ENCODE data around the gene VPS9D1.
"Not testable (repeated sequence)": the region's sequence is repeated elsewhere in the genome, so short reads cannot be mapped to it uniquely, and the experiment has no call there.

Gene VPS9D1

GRCh38 chr16:89693931-89694783 lies 26.5 kb downstream of the VPS9D1 start:
- ATAC-seq (no peak), DNase-seq (peak; percentile 3)

- ATAC-seq (no peak), DNase-seq (peak; percentile 1)
These were observed 27.4 kb downstream of the VPS9D1 start for GRCh38 chr16:89693289-89693731.

GRCh38 chr16:89691986-89692569 lies 28.6 kb downstream of the VPS9D1 start:
- ATAC-seq (no peak), DNase-seq (no peak)

DNA sequence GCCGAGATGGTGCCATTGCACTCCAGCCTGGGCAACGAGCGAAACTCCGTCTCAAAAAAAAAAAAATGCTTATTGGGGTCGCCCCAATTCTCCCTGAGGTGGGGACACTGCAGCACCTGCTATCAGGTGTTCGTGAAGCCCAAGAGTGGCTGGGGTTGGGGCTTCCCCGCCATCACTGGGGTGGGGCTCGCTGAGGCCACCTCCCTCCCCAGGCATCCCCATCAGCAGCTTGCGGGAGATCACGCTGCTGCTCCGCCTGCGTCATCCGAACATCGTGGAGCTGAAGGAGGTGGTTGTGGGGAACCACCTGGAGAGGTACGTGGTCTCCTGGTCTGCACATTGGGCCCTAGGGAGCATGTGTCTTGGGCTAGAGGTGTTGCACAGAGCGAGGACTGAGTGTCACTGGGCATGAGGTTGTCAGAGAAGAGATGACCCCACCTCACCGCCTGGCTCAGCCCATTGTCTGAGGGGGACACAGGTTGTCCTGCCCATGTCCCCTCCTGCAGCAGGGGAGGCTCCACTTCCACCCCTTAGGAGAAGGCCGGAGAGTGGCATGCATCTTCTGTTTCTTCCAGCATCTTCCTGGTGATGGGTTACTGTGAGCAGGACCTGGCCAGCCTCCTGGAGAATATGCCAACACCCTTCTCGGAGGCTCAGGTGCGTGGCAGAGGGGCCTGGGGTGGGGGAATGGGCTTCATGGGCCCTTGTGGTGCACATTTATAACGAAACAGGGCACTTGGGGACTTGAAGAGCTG lies 29.3 kb downstream of the VPS9D1 start:
- no peak for ATAC-seq
- DNase-seq, result peak; percentile 1

GRCh38 chr16:89690392-89690901 lies 30.3 kb downstream of the VPS9D1 start:
- ATAC-seq, result no peak
- peak; percentile 4 for DNase-seq

GRCh38 chr16:89689621-89690020 lies 31.1 kb downstream of the VPS9D1 start:
- DNase-seq, result peak; percentile 2
- ATAC-seq, result not testable (repeated sequence)

DNA sequence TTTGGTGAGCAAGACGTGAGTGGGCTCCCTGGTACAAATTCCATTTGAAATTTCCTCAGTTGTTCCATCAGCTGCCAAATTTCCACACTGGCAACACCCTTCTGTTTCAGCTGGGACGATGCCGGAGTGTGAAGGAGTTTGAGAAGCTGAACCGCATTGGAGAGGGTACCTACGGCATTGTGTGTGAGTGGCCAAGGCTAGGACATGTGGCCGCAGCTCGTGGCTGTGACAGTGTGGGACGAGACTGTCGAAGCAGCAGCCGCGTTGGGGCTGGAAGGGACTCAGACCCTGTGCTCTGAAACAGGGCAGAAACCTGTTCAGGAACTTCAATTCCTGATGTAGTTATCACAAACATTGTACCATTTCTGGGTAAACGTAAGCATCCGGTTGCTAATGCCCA lies 31.6 kb downstream of the VPS9D1 start:
- ATAC-seq (no peak), DNase-seq (no peak)

- no peak for DNase-seq
- ATAC-seq, result no peak
These were observed 32.3 kb downstream of the VPS9D1 start for GRCh38 chr16:89688395-89688794.

DNA sequence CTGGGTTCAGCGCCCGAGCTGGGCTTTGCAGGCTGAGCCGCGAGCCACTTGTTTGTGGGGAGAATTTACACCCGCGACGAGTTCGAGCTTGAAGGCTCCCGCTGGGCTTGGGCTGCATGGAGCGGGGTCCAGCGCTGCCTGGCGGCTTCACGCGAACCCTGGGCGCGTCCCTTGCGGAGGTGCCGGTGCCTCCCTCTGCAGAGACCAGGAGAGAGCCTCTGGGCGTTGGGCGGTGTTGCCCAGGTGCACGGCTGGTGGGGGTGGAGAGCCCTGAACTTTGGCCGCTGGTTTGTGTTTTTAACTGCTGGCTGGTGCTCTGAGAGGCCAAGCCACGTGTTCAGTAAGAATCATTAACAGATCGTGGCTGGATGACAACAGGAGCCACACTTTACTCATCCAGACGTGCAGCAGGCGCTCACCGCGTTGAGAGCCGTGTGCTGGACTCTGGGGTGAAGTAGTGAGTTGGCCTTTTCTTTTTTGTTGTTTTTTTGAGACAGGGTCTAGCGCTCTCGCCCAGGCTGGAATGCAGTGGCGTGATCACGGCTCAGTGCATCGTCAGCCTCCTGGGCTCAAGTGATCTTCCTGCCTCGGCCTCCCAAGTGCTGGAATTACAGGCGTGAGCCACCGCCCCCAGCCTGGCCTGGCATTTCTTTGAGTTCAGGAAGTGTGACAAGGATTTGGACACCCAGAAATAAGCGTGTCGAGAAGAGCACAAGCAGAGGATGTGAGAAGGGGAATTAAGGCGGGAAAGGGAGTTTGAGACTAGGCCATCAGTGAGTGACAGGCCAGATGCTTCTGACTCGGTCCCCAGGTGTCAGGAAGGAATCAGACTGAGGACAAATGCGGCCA lies 33.4 kb downstream of the VPS9D1 start:
- ATAC-seq, result peak; percentile 41
- peak; percentile 31 for DNase-seq

DNA sequence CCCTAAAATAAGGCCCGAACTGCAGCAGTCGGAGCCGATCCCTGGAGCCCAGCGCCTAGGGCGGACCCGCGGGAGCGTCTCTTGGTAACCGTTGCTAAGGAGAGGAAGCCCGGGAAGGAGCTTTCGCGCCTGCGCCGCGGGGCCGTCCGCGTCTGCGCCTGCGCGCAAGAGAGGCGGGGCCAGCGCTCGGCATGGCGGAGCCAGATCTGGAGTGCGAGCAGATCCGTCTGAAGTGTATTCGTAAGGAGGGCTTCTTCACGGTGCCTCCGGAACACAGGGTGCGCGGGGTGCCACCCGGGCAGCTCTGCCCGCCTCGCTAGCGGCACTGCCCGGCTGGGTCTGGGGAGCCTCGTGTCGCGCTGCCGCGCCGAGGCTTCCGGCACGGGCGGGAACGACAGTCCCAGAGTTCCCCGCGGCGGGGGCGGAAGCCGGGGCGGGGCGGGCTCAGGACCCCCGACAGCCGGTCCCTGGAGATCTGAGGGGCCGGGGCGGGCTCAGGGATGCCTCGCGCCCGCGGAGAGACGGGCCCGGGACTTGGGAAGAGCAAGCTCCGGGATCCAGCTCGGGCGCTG lies 34.1 kb downstream of the VPS9D1 start, which contains the start of gene CDK10:
TSS of gene CDK10 (plus strand) at position 170 of the 572 bp plus-strand sequence. CDS start at position 192, 22 bp downstream.
- peak; percentile 89 for ATAC-seq
- peak; percentile 94 for DNase-seq

DNA sequence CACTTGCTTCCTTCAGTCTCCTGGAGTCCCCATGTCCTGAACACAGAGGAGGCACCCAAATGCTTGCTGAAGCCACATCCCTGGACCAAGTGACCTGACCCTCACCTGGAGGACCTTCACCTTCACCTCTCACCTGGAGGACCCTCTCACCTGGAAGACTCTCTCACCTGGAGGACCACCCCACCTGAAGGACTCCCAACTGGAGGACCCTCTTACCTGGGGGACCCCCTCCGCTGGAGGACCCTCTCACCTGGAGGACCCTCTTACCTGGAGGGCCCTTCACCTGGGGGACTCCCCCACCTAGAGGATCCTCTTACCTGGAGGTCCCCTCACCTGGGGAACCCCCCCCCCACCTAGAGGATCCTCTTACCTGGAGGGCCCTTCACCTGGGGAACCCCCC lies 34.8 kb downstream of the VPS9D1 start:
- no peak for ATAC-seq
- peak; percentile 3 for DNase-seq

DNA sequence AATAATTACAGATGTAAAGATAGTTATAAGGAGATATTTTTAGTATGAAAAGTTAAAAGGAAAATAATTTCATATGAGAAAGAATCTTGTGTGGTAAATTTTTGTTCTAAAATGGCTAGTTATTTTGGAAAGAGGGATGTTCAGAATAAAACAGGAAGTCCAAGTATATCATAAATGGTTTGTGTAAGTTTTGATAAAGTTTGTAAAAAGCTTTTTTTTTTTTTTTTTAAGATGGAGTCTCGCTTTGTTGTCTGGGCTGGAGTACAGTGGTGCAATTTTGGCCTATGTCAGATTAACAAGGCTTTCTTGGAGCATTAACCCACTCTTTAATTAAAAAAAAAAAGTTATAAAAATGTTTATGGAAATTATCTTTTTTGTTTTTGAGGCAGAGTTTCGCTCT lies 42.4 kb downstream of the VPS9D1 start:
- ATAC-seq, result no peak
- no peak for DNase-seq

GRCh38 chr16:89672177-89672941 lies 48.3 kb downstream of the VPS9D1 start:
- DNase-seq (no peak), ATAC-seq (no peak)

- DNase-seq, ATAC-seq: not testable (repeated sequence)
These were observed 49.1 kb downstream of the VPS9D1 start for GRCh38 chr16:89671565-89671964.

DNA sequence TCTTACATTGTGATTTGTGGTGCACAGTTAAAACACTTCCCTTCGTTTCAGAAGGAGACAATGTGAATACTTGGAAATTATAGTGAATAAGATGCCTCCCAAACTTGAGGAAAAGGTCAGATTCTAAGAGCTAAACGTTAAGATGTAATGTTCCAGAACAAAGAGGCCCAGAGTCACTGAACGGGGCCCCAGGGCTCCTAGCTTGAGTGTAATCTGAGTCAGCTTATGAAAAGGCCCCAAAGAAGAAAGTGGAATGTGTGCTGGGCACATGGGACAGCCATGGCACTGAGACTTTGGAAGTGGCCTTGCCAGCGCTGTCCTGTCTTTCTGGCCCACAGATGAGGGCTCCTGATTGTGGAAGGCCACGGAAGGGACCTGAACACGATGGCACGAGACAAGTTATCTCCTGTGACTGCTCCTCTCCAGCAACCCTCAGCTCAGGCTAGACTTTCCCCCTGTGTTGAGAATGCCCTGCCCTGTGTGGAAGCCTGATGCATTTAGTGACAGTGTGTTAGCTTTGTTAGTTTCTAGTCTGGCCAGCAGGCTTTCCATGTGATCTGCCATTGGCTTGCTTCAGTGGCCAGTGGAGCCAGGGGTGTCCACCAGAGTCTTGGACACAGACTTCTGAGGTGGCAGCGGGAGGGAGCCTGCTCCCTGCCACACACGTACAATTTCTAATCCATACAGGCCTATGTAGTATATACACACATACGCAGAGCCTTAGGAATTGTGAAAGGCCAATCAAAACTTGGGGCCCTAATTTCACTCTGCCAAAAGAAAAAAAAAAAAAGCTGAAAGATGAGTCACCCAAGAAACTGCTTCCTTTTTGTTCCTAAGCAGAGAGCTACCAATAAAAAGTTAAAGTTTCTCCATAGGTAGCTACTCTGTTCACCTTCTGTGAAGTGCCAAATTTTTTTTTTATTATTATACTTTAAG lies 49.9 kb downstream of the VPS9D1 start:
- DNase-seq (peak; percentile 2), ATAC-seq (no peak)

DNA sequence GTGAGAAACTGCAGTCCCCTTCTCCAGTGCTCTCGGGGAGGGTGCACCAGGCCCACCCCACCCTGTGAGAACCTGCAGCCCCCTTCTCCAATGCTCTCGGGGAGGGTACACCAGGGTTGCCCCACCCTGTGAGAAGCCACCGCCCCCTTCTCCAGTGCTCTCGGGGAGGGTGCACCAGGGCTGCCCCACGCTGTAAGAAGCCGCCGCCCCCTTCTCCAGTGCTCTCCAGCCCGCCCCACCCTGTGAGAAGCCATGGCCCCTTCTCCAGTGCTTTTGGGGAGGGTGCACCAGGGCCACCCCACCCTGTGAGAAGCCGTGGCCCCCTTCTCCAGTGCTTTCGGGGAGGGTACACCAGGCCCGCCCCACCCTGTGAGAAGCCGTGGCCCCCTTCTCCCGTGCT lies 50.9 kb downstream of the VPS9D1 start:
- ATAC-seq (no peak), DNase-seq (no peak)

DNA sequence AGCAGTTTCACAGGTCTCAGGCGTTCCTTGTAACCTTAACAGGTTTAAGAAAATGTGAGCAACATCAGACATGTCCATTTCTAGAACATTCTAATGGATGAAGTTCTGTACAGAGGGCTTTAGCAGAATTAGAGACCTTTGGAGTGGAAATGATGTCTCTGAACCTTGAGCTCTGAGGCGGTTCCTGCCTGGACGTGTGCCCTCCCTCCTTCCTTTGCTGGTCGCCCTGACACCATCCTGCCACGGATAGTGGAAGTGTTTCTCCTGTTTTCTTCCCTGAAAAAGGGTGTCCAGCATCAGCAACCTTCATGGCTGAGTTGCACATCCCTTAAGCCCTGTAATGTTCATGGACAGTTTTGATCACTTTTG lies 51.9 kb downstream of the VPS9D1 start:
- DNase-seq (no peak), ATAC-seq (no peak)

DNA sequence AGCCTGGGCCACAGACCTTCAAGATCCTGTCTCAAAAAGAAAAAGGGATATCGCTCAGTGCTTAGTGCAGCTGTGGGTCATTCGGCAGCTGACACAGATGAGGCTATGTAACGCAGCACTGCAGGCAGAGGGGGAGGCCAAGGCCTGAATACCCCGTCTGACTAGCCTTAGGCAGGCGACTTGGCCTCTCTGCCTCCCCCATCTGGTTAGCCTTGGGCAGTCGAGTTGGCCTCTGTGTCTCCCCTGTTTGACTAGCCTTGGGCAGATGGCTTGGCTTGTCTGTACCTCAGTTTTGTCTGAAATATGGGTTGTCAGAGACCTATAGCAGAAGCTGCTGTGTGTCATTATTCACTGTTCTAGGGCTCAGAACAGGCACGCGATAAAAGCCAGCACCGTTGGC lies 53.1 kb downstream of the VPS9D1 start:
- peak; percentile 3 for DNase-seq
- ATAC-seq, result no peak

DNA sequence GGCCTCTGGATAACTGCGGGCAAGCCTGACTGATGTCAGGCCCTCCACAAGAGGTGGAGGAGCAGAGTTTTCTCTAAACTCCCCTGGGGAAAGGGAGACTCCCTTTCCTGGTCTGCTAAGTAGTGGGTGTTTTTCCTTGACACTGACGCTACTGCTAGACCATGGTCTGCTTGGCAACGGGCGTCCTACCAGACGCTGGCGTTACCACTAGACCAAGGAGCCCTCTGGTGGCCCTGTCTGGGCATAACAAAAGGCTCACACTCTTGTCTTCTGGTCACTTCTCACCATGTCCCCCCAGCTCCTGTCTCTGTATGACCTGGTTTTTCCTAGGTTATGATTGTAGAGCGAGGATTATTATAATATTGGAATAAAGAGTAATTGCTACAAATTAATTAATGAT lies 53.7 kb downstream of the VPS9D1 start:
- not testable (repeated sequence) for DNase-seq, ATAC-seq

Measured in stimulated activated naive CD8-positive, alpha-beta T cell treated with anti-CD3 and anti-CD28 coated beads, Interleukin-15, Interleukin-2, amounts not matched to agents 100 U/mL and 50 U/mL, for 24 hours (primary cell).